Measurements from ENCODE around the gene EIF4A3.

DNA sequence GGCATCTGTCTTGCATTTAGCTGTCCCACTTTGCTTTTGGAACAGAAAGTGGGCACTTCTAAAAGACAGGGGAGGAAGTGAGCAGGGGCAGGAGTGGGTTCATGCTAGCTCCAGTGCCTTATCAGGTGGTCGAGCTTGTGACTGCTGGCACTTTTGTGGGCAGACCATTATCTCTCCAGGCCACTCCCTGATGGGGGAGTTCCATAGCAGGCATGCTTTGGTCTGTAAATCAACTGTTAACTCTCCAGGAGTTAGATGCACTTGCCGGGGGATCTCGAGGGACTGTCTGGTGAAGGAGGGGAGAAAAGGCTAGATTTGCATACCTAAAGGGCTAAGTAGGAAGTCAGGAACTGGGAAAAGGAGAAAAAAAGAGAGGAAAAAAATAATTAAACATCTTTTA lies 13.6 kb upstream of the EIF4A3 start:
- TF ChIP-seq, protein P1, sequence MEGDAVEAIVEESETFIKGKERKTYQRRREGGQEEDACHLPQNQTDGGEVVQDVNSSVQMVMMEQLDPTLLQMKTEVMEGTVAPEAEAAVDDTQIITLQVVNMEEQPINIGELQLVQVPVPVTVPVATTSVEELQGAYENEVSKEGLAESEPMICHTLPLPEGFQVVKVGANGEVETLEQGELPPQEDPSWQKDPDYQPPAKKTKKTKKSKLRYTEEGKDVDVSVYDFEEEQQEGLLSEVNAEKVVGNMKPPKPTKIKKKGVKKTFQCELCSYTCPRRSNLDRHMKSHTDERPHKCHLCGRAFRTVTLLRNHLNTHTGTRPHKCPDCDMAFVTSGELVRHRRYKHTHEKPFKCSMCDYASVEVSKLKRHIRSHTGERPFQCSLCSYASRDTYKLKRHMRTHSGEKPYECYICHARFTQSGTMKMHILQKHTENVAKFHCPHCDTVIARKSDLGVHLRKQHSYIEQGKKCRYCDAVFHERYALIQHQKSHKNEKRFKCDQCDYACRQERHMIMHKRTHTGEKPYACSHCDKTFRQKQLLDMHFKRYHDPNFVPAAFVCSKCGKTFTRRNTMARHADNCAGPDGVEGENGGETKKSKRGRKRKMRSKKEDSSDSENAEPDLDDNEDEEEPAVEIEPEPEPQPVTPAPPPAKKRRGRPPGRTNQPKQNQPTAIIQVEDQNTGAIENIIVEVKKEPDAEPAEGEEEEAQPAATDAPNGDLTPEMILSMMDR (conservative IDR thresholded peaks at IDR 0.05; ENCODE audit: low read depth, low read length): no peak
- TF ChIP-seq EZH2 (IDR thresholded peaks at IDR 0.05; ENCODE audit: borderline replicate concordance, low read depth, low read length, poor library complexity, severe bottlenecking): no peak
